HL-60 (cell line): ENCODE results near the gene THUMPD3.

ENCODE experiments used
- DNase-seq, 2 experiments: peaks; one replicate each; pipeline ENCODE4 v3.0.0-alpha.2; 2010 to 2020; ENCODE audit warnings: low read depth in 1 of 2, low spot score in 1 of 2
- H3K27ac ChIP-seq: fragments of 250-450 bp; sonication (Bioruptor Pico); replicated peaks from 2 replicates; pipeline ENCODE4 v1.5.1; 2020; ENCODE audit warnings: mild to moderate bottlenecking, moderate library complexity
- H3K27me3 ChIP-seq: fragments of 250-450 bp; sonication (Bioruptor Pico); 2 replicates; pipeline ENCODE4 v1.5.1; 2021; ENCODE audit warnings: mild to moderate bottlenecking, moderate library complexity; ENCODE audit not compliant: insufficient read depth, poor library complexity, severe bottlenecking
- H3K4me3 ChIP-seq: replicated peaks from 2 replicates; pipeline ENCODE4 v1.5.1; 2011; ENCODE audit warnings: mild to moderate bottlenecking, control low read depth, low read length; ENCODE audit not compliant: insufficient read depth
- CTCF ChIP-seq: IDR thresholded peaks from one replicate; pipeline ENCODE4 v1.5.1; 2011; ENCODE audit warnings: low read length, control low read depth, inconsistent platforms; ENCODE audit not compliant: insufficient read depth
- GABPA ChIP-seq: IDR thresholded peaks from 2 replicates; pipeline ENCODE4 v1.6.1; 2012; ENCODE audit warnings: low read depth
- POLR2AphosphoS5 ChIP-seq: IDR thresholded peaks from 2 replicates; pipeline ENCODE4 v1.6.1; 2012; ENCODE audit warnings: low read depth
- REST ChIP-seq: IDR thresholded peaks from 2 replicates; pipeline ENCODE4 v1.6.1; 2012; ENCODE audit warnings: low read depth; ENCODE audit not compliant: insufficient replicate concordance
- SPI1 ChIP-seq: IDR thresholded peaks from 2 replicates; pipeline ENCODE4 v1.6.1; 2012; ENCODE audit warnings: low read depth, mild to moderate bottlenecking, borderline replicate concordance

The THUMPD3 gene

GRCh38 chr3:9403463-9403862 lies 40.6 kb downstream of the THUMPD3 start:
- Histone ChIP-seq H3K27me3 (no peaks in the 10 kb centered on the region), H3K27ac (no peak overlapping the region), H3K4me3 (no peak overlapping the region)
- DNase-seq: no peak
- TF ChIP-seq REST: no peak
- TF ChIP-seq GABPA: no peak
- TF ChIP-seq CTCF: no peak
- TF ChIP-seq SPI1: no peak
- TF ChIP-seq POLR2AphosphoS5: no peak

GRCh38 chr3:9404680-9405079 lies 41.8 kb downstream of the THUMPD3 start:
- TF ChIP-seq POLR2AphosphoS5 (no peak), REST (no peak), CTCF (no peak), GABPA (no peak), SPI1 (no peak)
- H3K4me3 ChIP-seq: no peak overlapping the region
- no peak for DNase-seq
- H3K27me3 ChIP-seq: no peaks in the 10 kb centered on the region
- H3K27ac ChIP-seq: no peak overlapping the region

GRCh38 chr3:9405756-9406155 lies 42.9 kb downstream of the THUMPD3 start:
- Histone ChIP-seq H3K4me3 (no peak overlapping the region), H3K27me3 (no peaks in the 10 kb centered on the region), H3K27ac (no peak overlapping the region)
- TF ChIP-seq POLR2AphosphoS5 (no peak), REST (no peak), SPI1 (no peak), GABPA (no peak)
- DNase-seq: no peak
